ENCODE results near the gene HUNK.

The HUNK gene

DNA sequence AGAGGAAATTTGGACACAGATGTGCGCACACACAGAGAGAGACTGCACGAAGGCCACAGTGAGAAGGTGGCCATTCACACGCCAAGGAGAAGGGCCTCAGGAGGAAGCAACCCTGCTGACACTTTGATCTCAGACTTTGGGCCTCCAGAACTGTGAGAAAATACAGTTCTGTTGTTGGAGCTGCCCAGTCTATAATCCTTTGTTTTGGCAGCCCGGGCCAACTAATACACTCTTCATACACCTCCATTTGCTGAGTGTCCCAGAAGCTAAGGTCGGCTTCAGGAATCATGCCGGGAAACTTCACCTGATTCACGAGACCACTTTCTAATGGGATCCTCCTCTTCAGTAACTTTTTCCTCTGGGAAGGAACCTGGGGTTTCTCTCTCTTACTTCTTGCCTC lies 23.2 kb downstream of the HUNK start:
- no peak for DNase-seq (ENCODE audit: low read depth)

DNA sequence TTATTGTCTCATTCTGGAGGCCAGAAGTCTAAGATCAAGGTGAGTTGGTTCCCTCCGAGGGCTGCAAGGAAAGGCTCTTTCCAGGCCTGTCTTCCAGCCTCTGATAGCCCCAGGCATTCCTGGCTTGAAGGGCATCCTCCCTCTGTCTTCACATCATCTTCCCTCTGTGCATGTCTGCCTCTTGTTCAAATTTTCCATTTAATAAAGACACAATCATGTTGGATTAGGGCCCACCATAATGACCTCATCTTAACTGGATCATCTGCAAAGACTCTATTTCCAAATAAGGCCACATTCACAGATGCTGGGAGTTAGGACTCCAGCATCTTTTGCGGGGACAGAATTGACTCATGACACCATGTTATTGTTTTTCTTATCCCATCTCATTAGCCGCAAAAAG lies 24.5 kb downstream of the HUNK start:
- DNase-seq (ENCODE audit: low read depth): no peak

DNA sequence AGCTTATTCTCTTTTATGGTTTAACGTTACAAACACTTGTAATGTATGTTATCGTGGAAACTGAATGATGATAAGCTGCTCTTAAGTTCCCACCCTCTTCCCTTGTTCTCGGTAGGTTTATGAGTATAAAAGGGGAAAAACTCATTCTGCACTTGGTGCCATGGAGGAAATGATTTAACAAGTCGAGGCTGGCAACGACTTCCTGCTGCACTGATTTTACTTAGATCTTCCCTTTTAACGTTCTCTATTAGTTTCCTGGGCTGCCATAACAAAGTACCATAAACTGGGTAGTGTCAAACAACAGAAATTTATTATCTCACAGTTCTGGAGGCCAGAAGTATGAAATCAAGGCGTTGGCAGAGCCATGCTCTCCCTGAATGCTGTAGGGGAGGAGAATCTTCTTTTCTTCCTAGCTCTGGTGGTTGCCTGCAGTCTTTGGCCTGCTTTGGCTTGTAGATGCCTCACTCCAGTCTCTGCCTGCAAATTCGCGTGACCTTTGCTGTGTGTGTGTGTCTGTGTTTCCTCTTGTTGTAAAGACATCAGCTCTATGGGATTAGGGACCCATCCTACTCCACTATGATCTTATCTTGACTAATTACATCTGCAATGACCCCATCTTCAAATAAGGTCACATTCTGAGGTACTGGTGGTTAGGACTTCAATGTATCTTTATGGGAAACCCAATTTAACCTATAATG lies 26.3 kb downstream of the HUNK start:
- no peak for DNase-seq (ENCODE audit: low read depth)

DNA sequence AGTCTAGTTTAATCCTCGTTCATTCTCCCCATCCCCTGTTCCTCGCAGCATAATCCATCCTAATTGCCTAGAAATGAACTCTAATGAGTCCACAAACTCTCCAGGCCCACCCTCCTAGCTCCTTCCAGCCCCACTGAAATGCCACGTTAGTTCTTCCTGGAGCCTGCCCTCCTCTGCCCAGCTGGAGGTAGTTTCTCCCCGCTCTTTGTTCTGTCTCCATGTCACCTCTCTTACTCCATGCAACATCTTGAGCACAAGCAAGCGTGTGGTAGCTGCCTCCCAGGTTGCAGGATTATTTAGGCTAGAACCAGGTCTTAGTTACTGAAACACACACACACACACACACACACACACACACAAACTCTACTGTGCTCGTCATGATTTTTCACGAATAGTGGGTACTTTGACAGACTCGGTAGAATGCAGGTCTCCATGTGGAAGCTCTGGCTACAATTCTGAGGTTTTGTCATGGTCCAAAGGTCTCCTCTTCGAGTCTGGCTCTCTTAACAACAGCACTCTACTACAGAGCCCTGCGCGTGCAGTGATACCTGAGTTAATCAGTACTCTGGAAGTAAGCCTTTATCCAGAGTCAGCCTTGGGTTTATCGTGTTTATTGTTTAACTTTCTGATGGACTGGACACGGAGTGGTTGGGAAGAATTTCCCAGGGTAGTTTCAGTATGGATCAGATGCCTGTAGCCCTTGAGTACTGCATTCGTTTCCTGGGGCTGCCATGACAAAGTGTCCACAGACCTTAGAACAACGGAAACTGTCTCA lies 27.5 kb downstream of the HUNK start:
- DNase-seq (ENCODE audit: low read depth): no peak

DNA sequence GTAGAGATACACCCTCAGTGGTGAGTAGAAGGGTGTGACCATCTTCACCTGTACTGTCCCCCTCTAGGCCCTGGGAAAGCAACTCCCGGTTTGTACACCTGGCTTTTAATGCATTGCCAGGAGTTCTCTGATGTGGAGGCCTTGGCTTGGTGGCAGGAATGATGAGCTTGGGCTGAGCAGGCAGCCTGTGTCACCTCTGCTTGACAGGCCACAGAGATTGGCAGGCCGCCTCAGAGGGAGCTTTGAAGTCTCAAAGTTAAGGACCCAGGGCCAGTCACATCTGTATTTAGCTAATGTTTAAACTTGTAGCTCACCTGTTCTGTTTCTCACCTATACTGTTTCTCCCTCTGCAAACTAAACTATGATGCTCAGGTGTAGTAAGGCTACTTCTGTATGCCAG lies 28.5 kb downstream of the HUNK start:
- no peak for DNase-seq (ENCODE audit: low read depth)

DNA sequence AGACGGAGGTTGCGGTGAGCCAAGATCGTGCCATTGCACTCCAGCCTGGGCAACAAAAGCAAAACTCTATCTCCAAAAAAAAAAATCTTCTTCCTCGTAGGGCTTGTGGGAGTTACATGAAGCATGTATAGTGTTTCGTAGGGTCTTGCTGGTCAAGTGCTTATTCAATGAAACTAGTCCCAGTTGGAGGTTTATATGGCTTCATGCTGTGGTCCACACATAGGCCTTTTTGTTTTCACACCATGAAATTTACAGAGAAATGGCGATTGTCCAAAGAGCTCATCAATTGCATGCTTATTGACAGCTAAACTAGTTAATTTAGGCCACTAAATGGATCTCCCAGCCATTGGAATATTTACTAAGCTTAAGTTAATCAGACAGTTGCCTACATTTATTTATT lies 29.6 kb downstream of the HUNK start:
- no peak for DNase-seq (ENCODE audit: low read depth)

DNA sequence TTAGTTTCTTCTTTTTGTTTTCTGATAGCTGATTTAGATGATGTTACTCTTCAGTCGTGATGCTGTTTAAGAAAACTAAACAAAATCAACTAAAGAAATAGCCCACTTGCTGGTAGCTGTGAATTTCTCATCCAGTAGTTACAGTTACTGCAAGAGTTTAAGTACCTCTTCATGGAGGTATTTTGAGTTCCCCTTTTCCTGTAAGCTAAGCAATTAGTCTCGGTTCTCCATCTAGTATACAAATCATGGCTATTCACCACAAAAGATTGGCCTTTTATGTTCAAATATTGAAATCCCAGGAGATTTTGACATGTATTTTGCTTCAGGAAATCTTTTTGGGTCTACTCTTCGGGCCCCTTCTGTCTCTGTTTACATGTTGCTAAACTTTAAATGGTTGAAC lies 31.1 kb downstream of the HUNK start:
- no peak for DNase-seq (ENCODE audit: low read depth)

DNA sequence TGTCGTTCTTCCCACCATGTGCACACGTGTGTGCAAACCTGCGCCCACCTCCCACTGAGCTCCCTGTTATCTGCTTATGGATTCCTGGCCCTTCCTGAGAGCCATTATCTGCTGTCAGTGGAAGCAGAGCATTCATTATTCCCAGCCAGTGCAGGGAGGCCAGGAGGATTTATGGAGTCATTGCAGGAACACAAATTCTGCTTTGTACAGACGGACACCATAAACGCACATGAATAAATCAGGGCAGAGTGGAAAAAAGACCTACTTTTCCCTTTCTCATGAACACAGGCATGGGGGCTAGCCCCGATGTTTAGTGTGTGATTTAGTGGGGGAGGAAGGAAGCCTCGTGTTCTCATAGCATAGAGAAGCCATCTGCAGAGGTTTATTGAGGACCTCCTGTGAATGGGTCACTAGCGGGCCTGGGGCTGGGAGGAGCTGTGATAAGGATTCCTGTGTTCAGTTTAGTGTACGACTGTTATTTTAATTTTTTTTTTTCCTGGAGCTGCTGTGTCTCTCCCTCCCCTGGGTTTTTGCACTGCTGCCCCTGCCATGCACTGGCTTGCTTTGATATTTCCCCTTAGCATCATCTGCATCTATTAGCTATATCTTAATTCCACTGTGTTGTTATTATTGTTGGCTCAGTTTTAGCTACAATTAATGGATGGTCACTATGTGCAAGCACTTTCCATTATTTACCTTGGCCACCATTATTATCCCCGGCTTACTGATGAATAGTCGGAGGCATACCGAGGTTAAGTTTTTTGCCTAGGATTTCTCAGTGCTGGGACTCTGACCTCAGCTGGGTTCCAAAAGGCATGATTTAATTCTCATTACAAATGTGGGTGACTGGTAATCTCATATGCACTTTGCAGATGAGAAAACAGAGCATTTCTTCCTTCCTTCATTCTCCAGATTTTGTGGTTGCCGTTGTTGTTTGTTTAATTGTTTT lies 33.0 kb downstream of the HUNK start:
- no peak for DNase-seq (ENCODE audit: low read depth)

DNA sequence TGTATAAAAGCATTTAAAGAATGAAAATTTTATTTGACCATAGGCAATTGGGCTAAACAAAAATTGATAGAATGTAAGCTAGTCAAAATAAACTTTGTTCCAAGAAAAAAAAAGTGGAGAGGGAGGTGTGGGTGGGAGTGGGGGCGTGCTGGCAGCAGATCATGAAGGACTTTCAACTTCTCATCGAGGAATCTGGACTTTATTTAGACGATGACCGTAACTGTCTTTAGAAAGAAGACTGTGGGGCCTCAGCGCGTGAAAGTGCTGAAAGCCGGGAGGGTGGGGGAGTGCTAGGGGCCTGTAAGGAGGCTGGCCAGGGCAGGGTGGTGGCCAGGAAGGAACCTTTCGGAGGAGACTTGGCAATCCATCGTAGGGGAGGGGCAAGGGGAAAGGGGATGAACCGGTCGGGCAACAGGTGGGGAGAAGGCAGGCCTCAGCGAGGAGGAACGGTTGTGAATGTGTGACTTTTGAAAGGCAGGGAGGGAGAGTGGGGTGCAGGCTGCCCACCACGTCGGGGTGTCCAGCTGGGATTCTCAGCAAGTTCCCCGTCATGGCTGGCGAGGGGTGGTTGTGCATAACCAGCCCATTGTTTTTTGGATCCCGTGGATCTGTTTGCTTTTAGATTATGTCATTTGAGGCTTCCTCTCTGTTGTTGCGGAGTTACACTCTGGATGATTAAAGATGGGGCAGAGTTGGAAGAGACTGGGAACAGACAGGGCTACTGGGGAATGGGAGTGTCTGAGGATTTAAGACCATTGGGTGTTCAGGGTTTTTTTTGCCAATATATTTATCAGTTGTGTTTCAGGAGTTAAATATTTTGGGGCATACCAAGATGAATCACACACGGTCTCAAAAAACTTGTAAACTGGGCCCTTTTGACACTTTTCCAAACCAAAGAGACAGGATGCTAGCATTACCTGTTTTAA lies 35.5 kb downstream of the HUNK start:
- no peak for DNase-seq (ENCODE audit: low read depth)

DNA sequence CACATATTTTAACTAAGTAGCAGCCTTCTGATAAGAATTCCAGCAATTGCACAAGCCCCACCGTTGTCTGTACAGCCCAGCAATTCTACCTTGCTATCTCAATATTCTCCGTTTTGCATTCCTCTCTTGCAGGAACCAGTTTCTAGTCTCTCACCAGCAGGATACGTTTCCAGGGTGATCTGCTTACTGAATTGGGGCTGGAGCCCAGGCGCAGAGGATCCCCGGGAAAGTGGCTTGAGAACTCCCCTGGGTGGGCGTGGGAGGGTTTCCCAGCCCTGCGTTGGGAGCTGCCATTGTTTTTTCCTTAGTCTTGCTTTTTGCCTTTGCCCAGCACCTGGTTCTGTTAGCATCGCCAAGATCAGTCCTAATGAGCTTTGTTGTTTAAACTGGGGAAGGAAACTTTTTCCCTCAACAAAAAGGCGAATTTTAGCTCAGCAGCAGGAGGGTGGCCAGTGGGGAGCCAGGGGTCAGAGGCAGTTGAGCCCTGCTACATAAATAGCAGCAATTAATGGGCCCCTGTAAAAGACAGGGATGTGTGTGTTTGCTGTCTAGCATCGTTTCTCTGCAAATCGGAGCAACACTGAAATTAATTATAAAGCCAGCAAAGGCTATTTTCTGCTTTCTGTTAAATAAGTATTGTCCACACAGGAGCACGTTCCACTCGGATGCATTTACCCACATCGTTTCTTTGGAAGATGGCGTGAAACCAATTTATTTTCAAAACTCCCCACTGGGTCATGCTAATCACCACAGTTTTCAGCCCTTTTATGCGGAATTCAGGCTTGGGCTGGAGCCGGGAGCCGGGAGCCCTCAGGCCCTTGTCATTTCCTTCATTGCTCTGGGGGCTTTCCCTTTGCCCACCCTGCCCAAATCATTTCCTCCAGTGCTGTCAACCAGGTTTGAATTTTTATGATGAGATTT lies 36.6 kb downstream of the HUNK start:
- no peak for DNase-seq (ENCODE audit: low read depth)

DNA sequence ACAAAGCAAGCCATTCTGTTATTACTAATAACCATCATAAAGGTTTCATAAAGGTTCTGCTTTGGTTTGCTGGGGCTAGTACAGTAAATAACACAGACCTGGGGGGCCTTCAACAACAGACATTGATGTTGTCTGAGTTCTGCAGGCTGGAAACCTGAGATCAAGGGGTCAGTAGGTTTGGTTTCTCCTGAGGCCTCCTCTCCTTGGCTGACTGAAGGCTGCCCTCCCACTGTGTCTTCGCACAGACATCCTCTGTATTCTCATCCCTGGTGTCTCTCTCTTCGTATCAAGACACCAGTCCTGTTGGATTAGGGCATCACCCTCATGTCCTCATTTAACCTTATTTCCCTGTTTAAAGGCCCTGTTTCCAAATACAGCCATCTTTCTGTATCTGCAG lies 37.3 kb downstream of the HUNK start:
- no peak for DNase-seq (ENCODE audit: low read depth)

DNA sequence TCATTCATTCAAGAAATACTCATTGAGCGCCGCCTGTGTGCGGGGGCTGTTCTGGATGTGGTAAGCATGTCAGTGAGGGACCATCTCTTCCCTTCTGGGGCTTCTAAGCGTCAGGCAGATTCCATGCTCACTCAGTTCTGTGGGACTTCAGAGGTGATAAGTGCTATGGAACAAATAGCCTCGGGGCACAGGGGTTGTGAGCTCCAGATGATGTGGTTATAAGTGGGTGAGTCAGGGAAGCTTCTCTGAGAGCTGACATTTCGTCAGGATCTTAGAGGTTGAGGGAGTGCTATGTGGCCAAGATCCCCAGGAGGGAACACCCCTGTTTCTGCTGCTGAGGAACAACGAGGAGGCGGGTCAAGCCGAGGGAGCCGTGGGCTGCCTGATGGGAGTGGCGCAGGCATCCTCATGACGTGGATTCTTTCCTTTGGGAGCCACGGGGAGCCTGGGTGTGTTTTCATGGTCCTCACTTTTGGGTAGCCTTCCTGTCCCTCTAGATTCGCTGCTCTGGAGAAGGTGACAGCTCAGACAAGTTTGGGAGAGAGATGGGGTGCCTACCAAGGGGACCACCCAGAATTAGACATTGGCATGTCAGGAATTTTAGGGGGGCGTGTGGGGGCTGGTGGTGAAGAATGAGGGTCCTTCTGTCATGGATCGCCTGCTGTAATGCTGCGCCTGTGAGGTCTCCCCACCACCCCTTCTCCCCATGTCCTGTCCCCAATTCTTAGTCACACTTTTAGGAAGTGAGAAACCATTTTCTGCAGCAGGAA lies 38.5 kb downstream of the HUNK start:
- no peak for DNase-seq (ENCODE audit: low read depth)

DNA sequence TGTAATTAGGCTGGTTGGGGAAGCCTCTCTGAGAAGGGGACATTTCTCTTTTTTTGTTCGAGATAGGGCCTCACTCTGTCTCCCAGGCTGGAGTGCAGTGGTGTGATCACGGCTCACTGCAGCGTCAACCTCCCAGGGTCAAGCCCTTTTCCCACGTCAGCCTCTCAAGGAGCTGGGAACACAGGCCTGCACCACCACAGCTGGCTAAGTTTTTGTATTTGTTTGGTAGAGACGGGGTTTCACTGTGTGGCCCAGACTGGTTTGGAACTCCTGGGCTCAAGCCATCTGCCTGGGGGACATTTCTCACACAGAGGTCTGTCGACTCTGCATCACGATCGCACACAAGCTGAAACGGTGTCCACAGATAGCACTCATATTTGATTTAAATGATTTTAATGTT lies 39.7 kb downstream of the HUNK start:
- no peak for DNase-seq (ENCODE audit: low read depth)

DNA sequence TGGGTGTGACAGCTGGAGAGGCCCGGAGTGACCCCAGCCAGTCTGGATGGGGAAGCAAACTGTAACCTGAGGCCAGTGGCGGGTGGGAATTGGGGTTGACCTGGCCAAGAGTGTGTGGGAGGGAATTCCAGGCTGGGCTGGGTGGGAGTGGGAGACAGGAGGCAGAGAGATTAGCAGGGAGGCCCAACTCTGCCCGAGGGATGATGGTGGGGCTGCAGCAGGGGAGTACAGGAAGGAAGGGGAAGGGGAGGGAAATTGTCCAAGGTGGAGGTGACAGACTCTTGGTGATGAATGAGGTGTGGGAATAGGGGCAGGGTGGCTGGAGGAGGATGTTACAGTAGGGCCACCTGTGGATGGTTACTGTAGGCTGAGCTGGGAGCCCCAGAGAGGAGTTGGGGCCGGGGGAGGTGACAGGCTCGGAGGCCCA lies 40.4 kb downstream of the HUNK start:
- DNase-seq (ENCODE audit: low read depth): no peak

DNA sequence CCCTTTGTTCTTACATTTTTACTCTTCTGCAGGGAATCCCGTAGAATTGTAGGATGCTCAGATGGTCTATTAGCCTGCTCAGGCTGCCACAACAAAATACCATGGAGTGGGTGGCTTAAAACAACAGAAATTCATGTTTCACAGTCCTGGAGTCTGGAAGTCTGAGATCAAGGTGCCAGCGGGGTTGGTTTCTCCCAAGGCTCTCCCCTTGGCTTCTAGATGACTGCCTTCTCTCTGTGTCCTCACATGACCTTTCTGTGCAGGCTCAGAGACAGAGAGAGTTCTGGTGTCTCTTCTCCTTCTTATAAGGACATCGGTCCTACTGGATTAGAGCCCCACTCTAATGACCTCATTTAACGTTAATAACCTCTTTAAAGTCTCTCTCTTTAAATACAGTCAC lies 41.7 kb downstream of the HUNK start:
- no peak for DNase-seq (ENCODE audit: low read depth)

DNA sequence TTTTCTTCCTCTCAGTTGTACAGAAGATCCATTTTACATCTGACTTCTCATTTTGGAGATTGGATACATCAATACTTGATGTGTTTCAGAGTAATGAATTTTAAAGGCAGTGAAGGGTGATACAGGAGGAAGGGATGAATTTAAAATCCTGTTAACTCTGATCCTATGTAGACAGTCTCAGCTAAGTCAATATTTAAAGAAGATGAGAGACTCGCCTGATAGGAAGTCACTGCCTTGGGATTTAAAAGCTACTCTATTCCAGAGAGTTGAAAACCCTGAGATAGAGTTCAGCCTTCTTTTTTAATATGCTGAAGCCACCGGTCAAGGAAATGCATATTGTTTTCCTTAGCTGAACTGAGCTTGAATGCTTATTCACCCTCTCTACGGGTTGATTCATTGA lies 42.7 kb downstream of the HUNK start:
- DNase-seq (ENCODE audit: low read depth): no peak

DNA sequence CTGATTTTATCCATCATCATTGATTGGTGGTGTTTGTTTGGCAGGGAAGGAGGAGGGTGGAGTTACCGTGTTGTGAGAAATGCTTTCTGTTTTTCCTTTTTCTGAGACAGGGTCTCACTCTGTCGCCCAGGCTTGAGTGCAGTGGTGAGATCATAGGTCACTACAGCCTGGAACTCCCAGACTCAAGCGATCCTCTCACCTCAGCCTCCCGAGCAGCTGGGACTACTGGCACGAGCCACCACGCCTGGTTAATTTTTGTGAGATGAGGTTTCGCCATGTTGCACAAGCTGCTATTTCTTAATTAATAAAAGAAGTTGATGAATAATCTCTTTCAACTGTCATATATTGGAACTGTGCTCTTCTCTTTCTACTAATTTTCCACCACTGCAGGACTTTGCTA lies 44.3 kb downstream of the HUNK start:
- DNase-seq (ENCODE audit: low read depth): no peak

DNA sequence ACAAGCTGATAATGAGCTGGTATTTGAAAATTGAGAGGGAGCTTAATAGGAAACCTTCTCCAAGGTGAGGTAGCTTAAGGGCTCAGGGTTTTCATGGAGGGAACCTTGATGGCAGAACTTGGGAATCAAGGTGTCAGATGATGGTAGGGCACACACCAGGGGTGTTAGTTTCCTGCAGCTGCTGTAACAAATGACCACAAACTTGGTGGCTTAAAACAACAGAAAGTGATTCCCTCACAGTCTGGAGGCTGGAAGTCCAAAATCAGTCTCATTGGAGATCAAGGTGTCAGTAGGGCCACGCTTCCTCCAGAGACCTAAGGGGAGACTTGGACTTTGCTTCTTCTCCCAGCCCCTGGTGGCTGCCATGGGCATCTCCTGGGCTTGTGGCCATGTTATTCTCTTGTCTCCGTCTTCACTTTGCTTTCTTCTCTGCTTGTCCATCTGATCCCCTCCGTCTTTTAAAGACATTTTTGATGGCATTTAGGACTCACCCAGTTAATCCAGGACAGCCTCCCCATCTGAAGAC lies 45.5 kb downstream of the HUNK start:
- no peak for DNase-seq (ENCODE audit: low read depth)

DNA sequence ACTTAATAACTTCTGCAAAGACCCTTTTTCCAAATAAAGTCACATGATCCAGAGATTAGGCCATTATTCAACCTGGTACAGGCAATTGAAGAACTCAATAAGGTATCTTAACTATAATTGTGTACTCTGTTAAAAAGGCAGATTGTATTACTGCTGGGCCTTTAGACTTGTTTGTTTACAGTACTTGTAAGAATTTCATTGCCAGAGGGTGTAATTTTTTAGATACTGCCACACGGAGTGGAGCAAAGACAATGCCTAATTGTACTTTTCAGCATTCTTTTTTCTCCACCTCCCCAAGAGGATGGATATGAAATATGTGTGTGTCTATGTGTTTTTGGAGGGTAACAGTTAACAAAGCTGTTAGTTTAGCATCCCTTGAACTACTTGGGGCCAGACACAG lies 47.5 kb downstream of the HUNK start:
- no peak for DNase-seq (ENCODE audit: low read depth)

DNA sequence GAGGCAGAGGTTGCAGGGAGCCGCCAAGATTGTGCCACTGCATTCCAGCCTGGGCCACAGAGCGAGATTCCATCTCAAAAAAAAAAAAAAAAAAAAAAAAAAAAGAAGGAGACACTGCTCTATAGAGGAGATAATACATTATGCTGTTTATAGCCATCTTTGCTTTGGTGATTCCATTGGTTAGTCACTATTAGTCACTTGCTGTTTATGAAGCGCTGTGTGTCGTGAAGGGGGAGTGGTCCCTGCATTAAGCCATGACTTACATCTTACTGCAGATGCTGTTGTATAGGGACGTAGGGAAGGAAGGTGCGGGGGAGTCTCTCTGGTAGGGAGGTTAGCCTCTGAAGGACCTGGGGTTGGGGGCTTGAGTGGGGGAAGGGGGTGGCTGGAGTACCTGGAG lies 48.3 kb downstream of the HUNK start:
- no peak for DNase-seq (ENCODE audit: low read depth)

Measured in activated T-cell treated with anti-CD3 and anti-CD28 coated beads for 48 hours (primary cell).